Middle frontal gyrus (tissue), 1 donor: ENCODE measurements around the gene MARVELD1.

Experiments
- DNase-seq: peaks from one replicate; pipeline ENCODE4 v3.0.0-alpha.2; 2015; ENCODE audit warnings: low spot score; ENCODE audit errors: extremely low spot score

The MARVELD1 gene

GRCh38 chr10:97721871-97722780 is 8.6 kb downstream of the MARVELD1 start:
- no peak for DNase-seq

DNA sequence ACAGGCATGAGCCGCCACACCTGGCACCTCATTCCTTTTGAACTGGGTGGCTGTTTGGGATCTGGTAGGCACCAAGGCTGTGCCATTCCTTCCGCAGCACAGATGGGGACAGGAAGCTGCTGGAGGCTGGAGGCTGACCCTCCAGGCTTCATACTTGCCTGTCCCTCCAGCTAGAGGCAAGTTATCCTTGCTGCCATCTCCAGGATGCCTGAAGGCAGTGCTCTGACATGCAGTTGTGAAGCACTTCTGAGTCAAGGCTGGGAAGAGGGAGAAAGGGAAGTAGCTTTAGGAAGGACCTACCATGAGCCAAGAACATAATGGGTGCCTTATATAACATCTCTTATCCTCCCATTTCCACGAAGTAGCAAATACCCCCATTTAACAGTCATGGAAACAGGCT is 9.5 kb downstream of the MARVELD1 start:
- DNase-seq, result no peak

GRCh38 chr10:97724341-97724941 is 10.9 kb downstream of the MARVELD1 start:
- DNase-seq, result no peak

DNA sequence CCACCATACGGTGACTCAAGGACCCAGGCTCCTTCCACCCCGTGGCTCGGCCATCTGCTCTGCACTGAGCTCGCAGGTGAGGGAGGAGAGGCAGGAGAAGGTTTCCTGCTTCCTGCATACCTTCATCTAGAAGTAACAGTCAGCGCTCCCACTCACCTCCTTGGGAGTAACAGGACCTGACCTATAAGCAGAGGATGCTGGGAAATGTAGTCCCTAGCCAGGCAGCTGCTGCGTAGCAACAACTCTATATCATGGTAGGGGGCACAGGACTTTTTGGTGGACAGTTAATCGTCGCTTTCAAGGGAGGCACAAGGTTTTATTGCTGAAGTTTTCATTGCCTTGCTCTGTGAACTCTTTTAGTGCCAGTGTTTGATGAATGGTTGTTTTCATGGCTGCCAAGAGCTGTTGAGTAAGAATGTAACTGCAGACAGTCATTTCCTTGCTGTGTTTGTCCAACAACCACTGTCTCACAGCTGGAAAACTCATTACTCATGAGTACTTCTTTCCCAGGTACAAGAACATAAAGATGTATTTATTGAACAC is 13.2 kb downstream of the MARVELD1 start:
- DNase-seq, result no peak

- DNase-seq, result no peak
These were observed 15.5 kb downstream of the MARVELD1 start for GRCh38 chr10:97729014-97729413.

GRCh38 chr10:97731346-97732051 is 18.0 kb downstream of the MARVELD1 start:
- DNase-seq, result peak; percentile 72

GRCh38 chr10:97732052-97732359 is 18.5 kb downstream of the MARVELD1 start:
- DNase-seq, result no peak

- DNase-seq, result no peak
These were observed 19.7 kb downstream of the MARVELD1 start for GRCh38 chr10:97733256-97733655.

- DNase-seq, result no peak
These were observed 20.5 kb downstream of the MARVELD1 start for GRCh38 chr10:97734021-97734420.

DNA sequence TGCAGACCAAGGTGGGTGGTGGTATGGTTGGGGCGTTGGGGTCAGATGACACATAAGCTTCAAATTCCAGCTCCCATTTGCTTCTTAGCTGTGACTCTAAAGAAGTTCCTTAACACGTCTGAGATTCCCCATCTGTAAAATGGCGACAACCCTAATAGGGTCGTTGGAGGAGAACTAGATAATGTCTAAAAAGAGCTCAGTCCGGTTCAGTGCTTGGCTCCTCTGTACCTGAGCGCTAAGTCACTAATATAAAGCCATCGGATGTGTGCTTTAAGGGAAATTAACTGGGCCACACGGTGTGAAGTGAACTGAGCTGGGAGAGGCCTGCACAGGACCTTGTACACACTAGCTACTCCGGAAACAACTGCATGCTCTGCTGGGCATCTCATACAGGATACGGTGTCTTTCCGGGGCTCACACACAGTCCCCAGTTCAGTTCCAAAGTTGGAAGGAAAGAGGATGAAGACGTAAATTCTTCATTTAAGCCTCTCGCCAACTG is 22.9 kb downstream of the MARVELD1 start:
- DNase-seq, result no peak

- DNase-seq, result peak; percentile 89
These were observed 23.6 kb downstream of the MARVELD1 start, which contains the start of gene ZFYVE27 for GRCh38 chr10:97736902-97737769. TSS of gene ZFYVE27 (plus strand) at chr10:97737128. CDS start at chr10:97738478, 1,350 bp downstream.

- no peak for DNase-seq
These were observed 24.3 kb downstream of the MARVELD1 start for GRCh38 chr10:97737770-97738265.

GRCh38 chr10:97738616-97739015 is 25.1 kb downstream of the MARVELD1 start:
- no peak for DNase-seq

DNA sequence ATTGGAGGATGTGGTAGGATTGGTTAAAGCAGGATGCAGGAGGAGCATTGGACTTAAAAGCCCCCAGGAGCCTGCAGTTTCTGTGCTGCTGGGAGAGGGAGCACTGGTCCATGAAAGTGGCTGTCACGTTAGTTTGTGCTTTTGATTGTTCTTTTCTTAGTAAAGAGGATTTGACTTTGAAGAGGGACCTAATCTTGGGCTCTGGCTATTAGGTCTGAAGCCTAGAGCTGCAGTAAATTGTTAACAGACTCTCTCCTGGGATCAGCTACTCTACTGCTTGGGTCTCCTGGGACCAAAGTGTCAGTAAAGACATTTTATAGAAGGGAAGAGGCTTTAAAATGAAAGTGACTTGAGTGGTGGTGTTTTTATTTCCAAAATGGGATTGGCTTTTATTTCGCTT is 27.1 kb downstream of the MARVELD1 start:
- no peak for DNase-seq

DNA sequence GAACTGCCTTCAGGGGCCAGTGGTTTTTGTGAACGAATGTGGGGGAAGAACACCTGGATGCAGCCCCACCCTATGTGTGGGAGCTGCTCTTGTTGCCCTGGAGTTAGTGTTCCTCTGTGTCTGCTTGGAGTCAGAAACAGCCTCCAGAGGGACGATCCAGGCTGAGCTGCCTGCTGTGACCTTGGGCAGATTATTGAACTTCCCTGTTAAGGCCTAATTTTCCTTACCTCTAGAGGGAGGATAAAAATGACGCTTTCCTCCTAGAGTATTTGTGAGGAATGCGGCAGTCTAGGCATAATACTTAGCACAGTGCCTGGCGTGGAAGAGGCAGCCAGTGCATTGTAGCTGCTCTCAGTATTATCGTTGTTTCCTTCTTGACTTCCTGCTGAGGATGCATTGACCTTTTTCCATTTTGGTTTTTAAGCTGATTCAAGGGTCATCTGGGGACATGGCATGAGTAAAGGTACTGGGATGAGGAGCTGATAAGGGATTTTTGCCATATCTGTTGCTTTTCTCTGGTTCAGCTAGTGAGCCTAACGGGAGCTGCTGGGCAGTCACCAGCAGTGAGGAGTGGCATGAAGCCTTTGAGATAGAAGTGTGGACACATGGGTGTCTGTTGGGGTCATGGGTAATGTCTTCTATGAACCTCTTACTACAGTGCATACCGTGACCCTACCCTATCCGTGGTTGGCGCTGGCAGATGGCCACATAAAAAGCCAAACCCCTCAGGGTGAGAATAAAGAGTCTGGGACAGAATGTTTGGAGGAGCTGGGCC is 29.8 kb downstream of the MARVELD1 start:
- DNase-seq, result no peak

GRCh38 chr10:97744405-97745035 is 31.0 kb downstream of the MARVELD1 start:
- no peak for DNase-seq

GRCh38 chr10:97747573-97747972 is 34.0 kb downstream of the MARVELD1 start:
- DNase-seq, result no peak

DNA sequence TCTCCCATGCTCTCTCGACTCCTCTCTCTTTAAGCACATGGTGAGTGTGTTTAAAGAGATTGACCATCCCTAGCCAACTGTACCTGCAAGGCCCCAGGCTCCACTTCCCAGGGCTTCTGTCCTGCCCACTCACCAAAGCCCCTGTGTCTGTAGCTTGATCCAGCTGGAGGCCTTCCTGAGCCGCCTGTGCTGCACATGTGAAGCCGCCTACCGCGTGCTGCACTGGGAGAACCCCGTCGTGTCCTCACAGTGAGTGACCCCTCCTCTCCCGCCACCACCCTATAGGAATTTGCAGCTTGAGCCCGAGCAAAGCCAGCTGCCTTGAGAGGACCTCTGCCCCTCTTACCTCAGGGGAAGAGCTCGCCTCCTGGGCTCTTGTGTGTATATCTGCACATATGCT is 34.6 kb downstream of the MARVELD1 start:
- no peak for DNase-seq

- no peak for DNase-seq
These were observed 39.4 kb downstream of the MARVELD1 start for GRCh38 chr10:97752956-97753355.
